HG03045 (cell line): Measurements from ENCODE around the gene C1orf50.
"Not testable (repeated sequence)": the region's sequence is repeated elsewhere in the genome, so short reads cannot be mapped to it uniquely, and the experiment has no call there.

Experiments used
- ATAC-seq: cut with Tn5 transposase; IDR thresholded peaks from one replicate; pipeline ENCODE4 v1.9.1; 2021; ENCODE audit warnings: mild to moderate bottlenecking, moderate library complexity; ENCODE audit not compliant: unreplicated experiment

Gene C1orf50

DNA sequence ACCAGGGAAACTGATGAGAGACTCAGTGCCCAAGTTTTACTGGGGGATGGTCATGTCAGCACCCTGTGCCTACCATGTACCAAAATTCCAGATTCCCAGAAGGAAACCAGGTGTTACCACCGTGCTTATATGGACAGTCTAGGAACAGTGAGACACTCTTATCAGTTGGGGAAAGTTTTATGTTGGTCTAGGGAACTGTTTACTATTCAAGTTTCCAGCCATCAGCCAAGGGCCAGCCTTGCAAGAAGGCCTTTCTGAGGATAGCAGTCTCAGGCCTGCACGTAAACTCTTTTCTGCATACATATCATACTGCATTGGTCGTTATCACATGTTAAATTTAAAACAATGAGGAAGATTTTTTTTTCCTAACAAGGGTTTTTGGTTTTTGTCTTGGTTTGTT, 30.4 kb downstream of the C1orf50 start:
- no peak for ATAC-seq

DNA sequence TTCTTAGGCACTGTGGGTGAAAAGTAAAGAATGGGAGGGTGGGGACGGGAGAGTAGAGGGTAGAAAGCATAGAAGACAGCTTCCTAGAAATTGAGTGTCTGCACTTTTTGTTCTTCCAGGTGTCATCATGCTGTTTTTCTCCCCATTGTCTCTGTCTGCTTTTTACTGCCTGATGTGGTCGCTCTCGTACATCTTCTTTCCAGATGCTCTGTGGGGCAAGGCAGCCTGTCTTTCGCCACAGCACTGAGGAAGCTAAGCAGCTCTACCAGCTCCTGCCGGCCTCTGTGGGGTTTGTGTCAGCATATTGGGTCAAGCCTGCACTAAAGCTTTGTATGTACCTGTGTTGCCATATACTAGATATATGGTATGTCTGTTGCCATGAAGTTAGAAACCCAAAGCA, 30.9 kb downstream of the C1orf50 start:
- no peak for ATAC-seq

DNA sequence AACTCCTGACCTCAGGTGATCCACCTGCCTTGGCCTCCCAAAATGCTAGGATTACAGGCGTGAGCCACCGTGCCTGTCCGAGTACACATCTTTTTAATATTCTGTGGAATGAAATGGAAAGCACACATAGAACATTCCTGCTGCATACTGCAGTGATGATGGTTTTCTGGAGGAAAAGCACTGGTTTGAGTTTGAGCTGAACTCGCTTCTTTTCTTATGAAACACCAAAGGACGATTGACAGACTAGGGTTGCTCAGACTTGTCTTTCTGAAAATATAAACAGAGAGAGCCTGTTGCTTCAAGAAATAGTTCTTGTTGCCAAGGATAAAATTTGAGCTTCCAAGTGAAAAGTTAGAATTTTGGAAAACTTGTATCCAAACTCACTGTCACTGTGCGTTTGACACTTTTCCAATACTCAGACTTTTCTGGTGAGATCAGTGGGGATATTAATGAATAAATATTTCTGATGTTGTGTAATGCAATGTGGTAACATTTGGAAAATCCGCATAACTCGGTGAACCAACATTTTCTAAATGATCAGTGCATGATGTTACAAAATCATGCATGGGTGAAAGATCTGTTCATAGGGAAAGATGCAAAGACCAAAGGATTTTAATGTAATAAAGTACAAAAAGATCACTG, 34.9 kb downstream of the C1orf50 start:
- ATAC-seq, result no peak

DNA sequence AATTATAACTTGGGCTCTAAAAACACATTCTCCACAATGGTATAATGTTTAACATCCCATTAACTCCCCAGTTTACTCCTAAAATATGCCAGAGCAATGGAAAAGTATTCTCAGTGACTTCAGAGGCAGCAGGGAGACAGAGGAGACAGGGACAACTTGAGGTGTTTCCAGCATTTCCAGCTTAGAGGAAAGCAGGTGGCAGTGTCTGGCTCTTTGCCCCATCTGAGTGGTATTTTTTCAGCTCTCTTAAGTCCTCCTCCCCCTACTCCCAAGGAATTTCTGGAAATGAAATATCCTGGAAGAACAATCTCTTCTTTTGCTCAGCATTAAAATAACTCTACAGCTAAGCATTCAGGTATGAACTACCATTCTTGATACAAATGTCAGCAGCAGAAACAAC, 39.1 kb downstream of the C1orf50 start:
- no peak for ATAC-seq

- no peak for ATAC-seq
Observed at GRCh38 chr1:42806593-42806992, 39.5 kb downstream of the C1orf50 start.

DNA sequence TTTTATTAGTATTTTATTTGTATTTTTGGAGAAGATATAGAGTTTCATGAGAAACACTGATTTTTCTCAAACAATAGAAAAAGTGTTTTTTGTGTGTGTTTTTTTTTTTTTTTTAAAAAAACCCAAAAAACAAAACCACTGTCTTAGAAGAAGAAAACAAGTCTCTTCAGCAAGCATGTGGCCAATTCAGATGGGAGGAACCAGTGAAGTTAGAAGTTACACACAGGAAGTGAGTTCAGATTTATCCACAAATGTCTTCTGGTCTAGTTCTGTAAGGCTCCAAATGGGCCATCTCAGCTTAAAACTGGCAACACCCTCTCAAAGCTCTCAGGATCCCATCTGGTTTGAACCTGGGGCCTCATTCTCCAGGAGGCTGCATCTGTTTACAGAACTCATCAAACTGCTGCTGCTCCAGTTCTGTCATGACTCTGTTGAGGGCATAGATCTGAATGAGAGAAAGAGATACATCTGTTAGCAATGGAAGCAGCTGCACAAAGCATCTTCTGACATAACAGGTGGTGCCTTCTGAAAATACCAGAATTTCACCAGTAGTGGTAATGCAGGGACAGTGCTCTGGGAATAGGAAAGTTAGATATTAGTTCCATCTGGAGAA, 40.1 kb downstream of the C1orf50 start:
- no peak for ATAC-seq

DNA sequence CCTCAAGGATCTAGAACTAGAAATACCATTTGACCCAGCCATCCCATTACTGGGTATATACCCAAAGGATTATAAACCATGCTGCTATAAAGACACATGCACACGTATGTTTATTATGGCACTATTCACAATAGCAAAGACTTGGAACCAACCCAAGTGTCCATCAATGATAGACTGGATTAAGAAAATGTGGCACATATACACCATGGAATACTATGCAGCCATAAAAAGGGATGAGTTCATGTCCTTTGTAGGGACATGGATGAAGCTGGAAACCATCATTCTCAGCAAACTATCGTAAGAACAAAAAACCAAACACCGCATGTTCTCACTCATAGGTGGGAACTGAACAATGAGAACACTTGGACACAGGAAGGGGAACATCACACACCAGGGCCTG, 47.8 kb downstream of the C1orf50 start:
- ATAC-seq, result not testable (repeated sequence)

DNA sequence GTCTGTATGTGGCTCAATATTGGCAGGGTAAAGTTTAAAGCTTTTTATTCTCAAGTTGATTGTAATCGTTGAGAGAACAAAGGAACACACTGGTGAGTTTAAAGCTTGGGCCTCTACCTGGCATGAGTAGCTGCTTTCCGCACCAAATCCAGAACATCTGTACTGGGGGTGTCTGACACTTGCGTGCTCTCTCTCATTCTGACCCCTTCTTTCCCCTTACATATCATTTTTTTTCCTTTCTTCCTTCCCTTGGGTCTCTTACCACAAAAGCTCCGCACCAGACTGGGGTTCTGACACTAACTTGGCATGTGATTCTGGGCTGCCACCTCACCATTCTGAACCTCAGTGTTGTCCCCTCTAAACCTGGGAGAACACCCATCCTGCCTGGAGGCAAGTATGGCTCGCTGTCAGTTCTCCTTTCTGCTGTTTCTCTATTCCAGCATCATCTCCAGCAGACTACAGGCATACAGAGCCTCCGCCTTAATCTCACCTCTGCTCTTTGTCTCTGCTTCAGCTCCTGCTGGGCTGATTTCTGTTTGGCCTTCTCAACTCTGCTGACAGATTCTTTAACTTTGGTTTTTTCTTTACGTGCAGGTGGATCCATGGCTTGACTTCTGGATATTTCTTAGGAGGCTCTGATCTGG, 49.0 kb downstream of the C1orf50 start:
- ATAC-seq, result peak; percentile 4

DNA sequence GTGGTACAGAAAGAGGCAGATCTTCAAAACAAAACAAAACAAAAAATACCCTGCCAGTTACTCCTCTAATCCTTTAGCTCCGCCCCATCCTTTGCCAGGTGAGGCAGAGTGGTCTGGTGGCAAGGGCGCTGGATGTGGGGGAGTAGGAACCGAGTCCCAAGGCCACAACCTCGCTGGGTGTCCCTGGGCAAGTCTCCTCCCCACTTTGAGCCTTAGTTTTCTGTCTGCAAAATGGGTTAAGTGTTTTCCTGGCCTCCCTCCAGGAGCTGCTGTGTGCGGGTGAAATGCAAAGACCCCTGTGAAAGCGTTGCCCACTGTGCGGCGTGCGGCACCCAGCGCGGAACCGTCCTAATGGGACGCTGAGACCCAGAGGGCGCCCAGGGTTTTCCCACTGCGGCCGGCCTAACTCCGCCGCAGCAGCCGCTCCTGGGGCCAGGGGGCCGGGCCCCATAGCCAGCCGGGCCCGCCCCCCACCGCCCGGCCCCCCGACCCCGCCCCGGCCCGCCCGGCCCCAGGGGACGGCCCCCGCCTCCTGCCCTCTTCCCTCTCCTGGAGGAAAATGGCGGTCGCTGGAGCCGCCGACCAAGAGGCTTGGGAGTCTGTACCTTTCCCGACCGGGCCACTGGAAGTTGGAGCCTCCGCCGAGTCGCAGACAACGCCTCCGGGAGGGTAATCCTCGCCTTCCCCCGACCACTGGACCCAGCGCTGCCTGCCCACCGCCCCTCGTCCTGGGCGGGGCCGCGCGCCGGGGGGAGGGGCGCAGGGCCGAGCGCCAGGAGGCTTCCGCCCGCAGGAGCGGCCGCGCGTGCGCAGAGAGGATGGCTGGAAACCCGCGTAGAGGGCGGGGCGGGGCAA, 49.8 kb downstream of the C1orf50 start, which contains the start of the genes ERMAP and SVBP:
ERMAP (plus strand) TSS at position 538 of the 855 bp plus-strand sequence. CDS start 13,327 bp downstream, outside the sequence.
SVBP (minus strand) TSS at position 813 of the 855 bp plus-strand sequence. CDS start 853 bp downstream, outside the sequence.
- peak; percentile 84 for ATAC-seq

GRCh38 chr1:42817440-42817767, 50.4 kb downstream of the C1orf50 start:
- no peak for ATAC-seq

DNA sequence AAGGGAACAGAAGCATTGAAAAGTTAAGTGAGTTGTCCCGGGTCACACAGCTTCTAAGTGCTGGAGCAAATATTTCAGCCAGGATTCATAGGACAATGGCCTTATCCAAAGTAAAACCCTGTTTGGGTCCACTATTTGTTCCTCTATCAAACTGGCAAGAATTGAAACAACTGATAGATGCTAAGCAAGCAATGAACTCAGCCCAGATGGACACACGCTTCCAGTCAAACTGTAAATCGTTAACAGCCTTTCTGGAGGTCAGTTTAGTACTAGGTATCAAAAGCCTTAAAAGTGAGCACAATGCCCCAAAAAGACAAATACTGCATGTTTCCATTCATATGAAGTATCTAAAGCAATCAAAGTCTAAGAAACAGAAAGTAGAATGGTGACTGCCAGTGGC, 50.9 kb downstream of the C1orf50 start:
- no peak for ATAC-seq

DNA sequence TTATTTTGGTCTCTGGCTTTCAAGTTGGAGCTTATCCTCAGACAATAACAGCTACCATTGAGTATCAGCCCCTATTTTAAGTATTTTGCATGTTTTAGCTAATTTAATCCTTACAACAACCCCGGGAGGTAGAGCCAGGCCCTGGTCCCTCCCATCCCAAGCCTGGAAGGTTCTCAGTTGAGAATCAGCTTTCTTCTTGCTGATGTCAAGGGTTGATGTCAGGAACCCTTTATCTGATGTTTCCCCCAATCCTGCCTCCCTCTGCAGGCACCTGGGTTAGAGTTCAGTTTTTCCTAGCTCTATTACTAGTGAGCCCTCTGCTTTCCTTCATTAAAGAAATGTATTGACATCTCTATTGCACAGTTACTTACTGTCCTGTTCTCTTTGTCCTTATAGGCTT, 53.8 kb downstream of the C1orf50 start:
- no peak for ATAC-seq

GRCh38 chr1:42821690-42822089, 54.6 kb downstream of the C1orf50 start:
- no peak for ATAC-seq

- ATAC-seq, result no peak
Observed at GRCh38 chr1:42822800-42823392, 55.8 kb downstream of the C1orf50 start.

DNA sequence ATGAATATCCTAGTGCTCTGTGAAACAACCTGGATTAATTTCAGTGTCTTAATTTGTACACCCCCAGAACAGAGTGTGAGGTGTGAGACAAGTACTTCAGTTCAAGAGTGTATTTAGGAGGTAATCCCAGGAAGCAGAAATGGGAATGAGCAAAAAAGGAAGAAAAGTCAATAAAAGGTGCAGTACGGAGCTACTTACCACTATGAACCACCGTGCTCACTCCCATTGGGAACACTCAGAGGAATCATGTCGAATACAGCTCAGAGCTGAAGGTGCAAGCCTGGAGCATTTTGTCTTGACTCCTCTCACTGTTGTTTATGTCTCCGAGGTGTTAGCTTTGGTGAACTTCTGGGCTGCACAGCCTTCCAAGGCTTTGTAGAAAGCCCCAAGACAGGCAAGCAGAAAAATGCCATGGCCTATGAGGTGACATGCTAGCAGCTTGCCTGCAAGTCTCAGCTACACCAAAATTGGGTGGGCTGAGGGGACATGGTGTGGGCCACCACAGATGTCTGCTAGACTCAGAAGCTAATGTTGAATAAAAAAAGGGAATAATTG, 57.5 kb downstream of the C1orf50 start:
- ATAC-seq, result no peak

- ATAC-seq, result no peak
Observed at GRCh38 chr1:42825036-42825851, 58.2 kb downstream of the C1orf50 start.
